ENCODE measurements around the gene BCL11A. TPM values are rescaled to one million over a fixed set of nuclear protein-coding genes. Genes with fewer than 3 reads are reported as not detected.

BCL11A gene
- total and polyA plus RNA-seq, 2 experiments from 2014 or later, result 3.5 to 8.9 TPM

- Histone ChIP-seq H3K27ac (no peak overlapping the region), H3K9ac (no peak overlapping the region), H3K79me2 (ENCODE audit: insufficient read depth) (no peaks in the 10 kb centered on the region), H3K4me2 (ENCODE audit: unreplicated experiment) (no peak overlapping the region), H4K20me1 (ENCODE audit: insufficient read depth) (no peaks in the 10 kb centered on the region), H3K4me1 (ENCODE audit: insufficient read depth) (no peaks in the 10 kb centered on the region), H3K36me3 (ENCODE audit: low read depth) (no peaks in the 10 kb centered on the region), H3F3A (ENCODE audit: insufficient read depth) (no peaks in the 10 kb centered on the region), H3K9me3 (ENCODE audit: low read depth) (no peaks in the 10 kb centered on the region), H3K9me2 (ENCODE audit: insufficient read depth) (no peaks in the 10 kb centered on the region), H2AFZ (no peak overlapping the region), H3K27me3 (replicated peaks; ENCODE audit: insufficient read depth) (peaks cover 62% of the 10 kb centered on the region), H3K4me3 (no peak overlapping the region)
- 0 to 7% methylated on average over 1 of the region's 1 CpG for WGBS, 2 experiments (ENCODE audit: low coverage in 1 of 2, low lambda C conversion rate in 2 of 2, missing lambda C conversion rate in 2 of 2)
- in situ Hi-C loops (cut with MboI), result loop anchor here (25.0 kb wide), 1 partner anchor 1523 kb away; no protein-coding TSS in a partner anchor
- no peak for DNase-seq
- TF ChIP-seq EZH2 (IDR thresholded peaks at IDR 0.05; ENCODE audit: insufficient read depth, poor library complexity, severe bottlenecking) (no peak), EZH2phosphoT487 (IDR thresholded peaks at IDR 0.05; ENCODE audit: insufficient read depth, low read depth) (no peak)
Measured at GRCh38 chr2:60559880-60560279, 6.4 kb upstream of the BCL11A start.

- H3F3A ChIP-seq (ENCODE audit: insufficient read depth), result no peaks in the 10 kb centered on the region
- H3K9me2 ChIP-seq (ENCODE audit: insufficient read depth), result no peaks in the 10 kb centered on the region
- peaks cover 53% of the 10 kb centered on the region for H3K27me3 ChIP-seq (replicated peaks; ENCODE audit: insufficient read depth)
- WGBS, 2 experiments (ENCODE audit: low coverage in 1 of 2, low lambda C conversion rate in 2 of 2, missing lambda C conversion rate in 2 of 2), result 62 to 94% methylated on average over 1 to 2 of the region's 2 CpGs
- H3K4me1 ChIP-seq (ENCODE audit: insufficient read depth), result no peaks in the 10 kb centered on the region
- H3K9me3 ChIP-seq (ENCODE audit: low read depth), result no peaks in the 10 kb centered on the region
- no peak overlapping the region for H2AFZ ChIP-seq
- H3K36me3 ChIP-seq (ENCODE audit: low read depth), result no peaks in the 10 kb centered on the region
- no peaks in the 10 kb centered on the region for H4K20me1 ChIP-seq (ENCODE audit: insufficient read depth)
- no peak for TF ChIP-seq EZH2phosphoT487 (IDR thresholded peaks at IDR 0.05; ENCODE audit: insufficient read depth, low read depth)
- in situ Hi-C loops (cut with MboI), result loop anchor here (25.0 kb wide), 1 partner anchor 1521 kb away; no protein-coding TSS in a partner anchor
- H3K79me2 ChIP-seq (ENCODE audit: insufficient read depth), result no peaks in the 10 kb centered on the region
- H3K4me2 ChIP-seq (ENCODE audit: unreplicated experiment), result no peak overlapping the region
- no peak overlapping the region for H3K27ac ChIP-seq
- no peak for DNase-seq
- H3K9ac ChIP-seq, result no peak overlapping the region
- no peak overlapping the region for H3K4me3 ChIP-seq
Measured at GRCh38 chr2:60558536-60558935, 5.1 kb upstream of the BCL11A start.

- TF ChIP-seq EZH2phosphoT487 (IDR thresholded peaks at IDR 0.05; ENCODE audit: insufficient read depth, low read depth) (no peak), EZH2 (IDR thresholded peaks at IDR 0.05; ENCODE audit: insufficient read depth, poor library complexity, severe bottlenecking) (no peak)
- H3K4me1 ChIP-seq (ENCODE audit: insufficient read depth), result no peaks in the 10 kb centered on the region
- in situ Hi-C loops (cut with MboI), result loop anchor here (25.0 kb wide), 1 partner anchor 1520 kb away; no protein-coding TSS in a partner anchor
- no peak overlapping the region for H3K4me2 ChIP-seq (ENCODE audit: unreplicated experiment)
- H3K9ac ChIP-seq, result no peak overlapping the region
- no peaks in the 10 kb centered on the region for H3F3A ChIP-seq (ENCODE audit: insufficient read depth)
- WGBS, 2 experiments (ENCODE audit: low coverage in 1 of 2, low lambda C conversion rate in 2 of 2, missing lambda C conversion rate in 2 of 2), result 60 to 61% methylated on average over 12 of the region's 12 CpGs
- no peaks in the 10 kb centered on the region for H3K9me2 ChIP-seq (ENCODE audit: insufficient read depth)
- H4K20me1 ChIP-seq (ENCODE audit: insufficient read depth), result no peaks in the 10 kb centered on the region
- H3K4me3 ChIP-seq, result no peak overlapping the region
- H3K36me3 ChIP-seq (ENCODE audit: low read depth), result no peaks in the 10 kb centered on the region
- H3K79me2 ChIP-seq (ENCODE audit: insufficient read depth), result no peaks in the 10 kb centered on the region
- H2AFZ ChIP-seq, result no peak overlapping the region
- H3K9me3 ChIP-seq (ENCODE audit: low read depth), result no peaks in the 10 kb centered on the region
- DNase-seq, result no peak
- peaks cover 44% of the 10 kb centered on the region for H3K27me3 ChIP-seq (replicated peaks; ENCODE audit: insufficient read depth)
- H3K27ac ChIP-seq, result no peak overlapping the region
Measured at GRCh38 chr2:60557486-60557864, 4.0 kb upstream of the BCL11A start.

- H3K27me3 ChIP-seq (replicated peaks; ENCODE audit: insufficient read depth), result peaks cover 44% of the 10 kb centered on the region
- H2AFZ ChIP-seq, result no peak overlapping the region
- H3K79me2 ChIP-seq (ENCODE audit: insufficient read depth), result no peaks in the 10 kb centered on the region
- H3K9me2 ChIP-seq (ENCODE audit: insufficient read depth), result no peaks in the 10 kb centered on the region
- no peaks in the 10 kb centered on the region for H3K4me1 ChIP-seq (ENCODE audit: insufficient read depth)
- WGBS, 2 experiments (ENCODE audit: low coverage in 1 of 2, low lambda C conversion rate in 2 of 2, missing lambda C conversion rate in 2 of 2), result 28 to 29% methylated on average over 25 to 31 of the region's 31 CpGs
- H3K9me3 ChIP-seq (ENCODE audit: low read depth), result no peaks in the 10 kb centered on the region
- no peak overlapping the region for H3K4me2 ChIP-seq (ENCODE audit: unreplicated experiment)
- H3K4me3 ChIP-seq, result no peak overlapping the region
- TF ChIP-seq EZH2 (IDR thresholded peaks at IDR 0.05; ENCODE audit: insufficient read depth, poor library complexity, severe bottlenecking) (no peak), EZH2phosphoT487 (IDR thresholded peaks at IDR 0.05; ENCODE audit: insufficient read depth, low read depth) (no peak)
- in situ Hi-C loops (cut with MboI), result loop anchor here (25.0 kb wide), 1 partner anchor 1520 kb away; no protein-coding TSS in a partner anchor
- H3K36me3 ChIP-seq (ENCODE audit: low read depth), result no peaks in the 10 kb centered on the region
- H3K27ac ChIP-seq, result no peak overlapping the region
- no peak overlapping the region for H3K9ac ChIP-seq
- DNase-seq, result no peak
- no peaks in the 10 kb centered on the region for H3F3A ChIP-seq (ENCODE audit: insufficient read depth)
- no peaks in the 10 kb centered on the region for H4K20me1 ChIP-seq (ENCODE audit: insufficient read depth)
Measured at GRCh38 chr2:60556576-60557485, 3.4 kb upstream of the BCL11A start.

All from GM23248 (cell line).